GM12878 (cell line): Measurements from ENCODE around the gene PRPSAP1. TPM values are rescaled to one million over a fixed set of nuclear protein-coding genes. Genes with fewer than 3 reads are reported as not detected.
"Not testable (repeated sequence)": the region's sequence is repeated elsewhere in the genome, so short reads cannot be mapped to it uniquely, and the experiment has no call there.

Experiments
- ATAC-seq: fragments of 200-7000 bp; cut with Tn5 transposase; 3 replicates; pipeline ENCODE4 v1.9.1; 2020; ENCODE audit warnings: mild to moderate bottlenecking, moderate library complexity
- BruUV-seq: library from RNA; stranded (reverse); fragments of 400-500 nt; replicated peaks from 2 replicates; lab custom pipeline; 2021; lab: Mats Ljungman, UMichigan
- CTCF ChIA-PET: fragments of 300-600 bp; sonication (Branson Sonifier 250); formaldehyde crosslinking; extraction: SDS; loops from one replicate; lab custom pipeline; 2021; ENCODE audit warnings: inconsistent platforms; lab: Yijun Ruan, JAX
- POLR2A ChIA-PET: fragments of 350-600 bp; formaldehyde crosslinking; extraction: SDS; loops from one replicate; lab custom pipeline; 2021; ENCODE audit warnings: inconsistent platforms; lab: Charles Lee
- RAD21 ChIA-PET: fragments of 300-600 bp; sonication (Branson Sonifier 250); formaldehyde crosslinking; loops from one replicate; lab custom pipeline; 2023; ENCODE audit warnings: antibody characterized with exemption; ENCODE audit not compliant: unreplicated experiment; lab: Charles Lee
- SMC1A ChIA-PET: fragments of 300-600 bp; sonication (Branson Sonifier 250); formaldehyde crosslinking; loops from one replicate; lab custom pipeline; 2023; ENCODE audit not compliant: unreplicated experiment, uncharacterized antibody; lab: Charles Lee
- DNase-seq: peaks from one replicate; pipeline ENCODE4 v3.0.0-alpha.2; 2011; ENCODE audit warnings: low read depth, low spot score
- FAIRE-seq: peaks from 3 replicates; lab custom pipeline; 2011; peaks lifted over from hg19 to GRCh38; lab: Jason Lieb, UNC
- H2AFZ ChIP-seq: 2 replicates; pipeline ENCODE4 v1.6.0; 2011; ENCODE audit warnings: low read depth, low read length, control low read depth; ENCODE audit not compliant: control insufficient read depth
- H3K27ac ChIP-seq: 2 replicates; pipeline ENCODE4 v1.5.1; 2011; ENCODE audit warnings: control low read depth; ENCODE audit not compliant: control insufficient read depth, insufficient read depth
- H3K27me3 ChIP-seq, 2 experiments: replicated peaks in 1 of 2; 2 replicates each; pipeline versions ENCODE4 v1.6.0 to v1.6.1; 2011; ENCODE audit warnings: low read length in 1 of 2; ENCODE audit not compliant: control insufficient read depth in 2 of 2, insufficient read depth in 2 of 2
- H3K36me3 ChIP-seq, 2 experiments: 2 replicates each; pipeline ENCODE4 v1.5.1; 2011; ENCODE audit warnings: low read length in 1 of 2; ENCODE audit not compliant: control insufficient read depth in 2 of 2, insufficient read depth in 2 of 2
- H3K4me1 ChIP-seq: 2 replicates; pipeline ENCODE4 v1.6.1; 2011; ENCODE audit warnings: mild to moderate bottlenecking, low read length, moderate library complexity, mixed read lengths; ENCODE audit not compliant: control insufficient read depth, insufficient read depth
- H3K4me2 ChIP-seq: 2 replicates; pipeline ENCODE4 v1.6.0; 2011; ENCODE audit warnings: control low read depth; ENCODE audit not compliant: control insufficient read depth, insufficient read depth
- H3K4me3 ChIP-seq: fragments of 200-600 bp; sonication (generic); 2 replicates; pipeline ENCODE4 v1.5.1; 2016
- H3K79me2 ChIP-seq: 2 replicates; pipeline ENCODE4 v1.6.0; 2011; ENCODE audit warnings: low read length; ENCODE audit not compliant: control insufficient read depth, insufficient read depth
- H3K9ac ChIP-seq: 2 replicates; pipeline ENCODE4 v1.8.0; 2011; ENCODE audit warnings: low read length, control low read depth, mixed read lengths; ENCODE audit not compliant: control insufficient read depth, insufficient read depth
- H3K9me3 ChIP-seq: replicated peaks from 3 replicates; pipeline ENCODE4 v1.5.1; 2011; ENCODE audit warnings: mild to moderate bottlenecking, low read length; ENCODE audit not compliant: control insufficient read depth, insufficient read depth
- H4K20me1 ChIP-seq: 2 replicates; pipeline ENCODE4 v1.6.0; 2011; ENCODE audit not compliant: control insufficient read depth, insufficient read depth
- BCL3 ChIP-seq: IDR thresholded peaks from 2 replicates; pipeline ENCODE4 v1.6.1; 2011; ENCODE audit warnings: borderline replicate concordance, low read depth, mild to moderate bottlenecking, moderate library complexity, low read length; ENCODE audit not compliant: insufficient read depth, poor library complexity, severe bottlenecking
- CBX5 ChIP-seq: sonication (generic); IDR thresholded peaks from 2 replicates; pipeline ENCODE4 v1.6.1; 2016; ENCODE audit warnings: low read depth, moderate library complexity, mild to moderate bottlenecking, inconsistent platforms
- CHD2 ChIP-seq: IDR thresholded peaks from 2 replicates; pipeline ENCODE4 v1.6.1; 2011; ENCODE audit warnings: low read depth, low read length, improper control_type of control experiment, borderline replicate concordance
- CREM ChIP-seq: IDR thresholded peaks from 2 replicates; pipeline ENCODE4 v1.6.1; 2014; ENCODE audit warnings: antibody characterized with exemption, low read depth
- ELK1 ChIP-seq: IDR thresholded peaks from 2 replicates; pipeline ENCODE4 v1.6.1; 2012; ENCODE audit warnings: low read depth, low read length, improper control_type of control experiment
- ESRRA ChIP-seq: IDR thresholded peaks from 2 replicates; pipeline ENCODE4 v1.6.1; 2012; ENCODE audit warnings: mild to moderate bottlenecking, low read length, improper control_type of control experiment
- HDAC6 ChIP-seq: fragments of 200-600 bp; sonication (generic); IDR thresholded peaks from one replicate; pipeline ENCODE4 v1.8.0; 2017; ENCODE audit warnings: antibody characterized with exemption; ENCODE audit not compliant: unreplicated experiment
- IRF4 ChIP-seq: IDR thresholded peaks from 2 replicates; pipeline ENCODE4 v1.6.1; 2011; ENCODE audit warnings: low read depth, low read length
- PBX3 ChIP-seq: IDR thresholded peaks from 2 replicates; pipeline ENCODE4 v1.6.1; 2011; ENCODE audit warnings: mild to moderate bottlenecking, low read depth, low read length, moderate library complexity; ENCODE audit not compliant: insufficient replicate concordance
- POU2F2 ChIP-seq: IDR thresholded peaks from 3 replicates; pipeline ENCODE4 v1.6.1; 2011; ENCODE audit warnings: low read depth, mild to moderate bottlenecking, low read length, borderline replicate concordance
- RB1 ChIP-seq: fragments of 450-650 bp; formaldehyde crosslinking; IDR thresholded peaks from 2 replicates; pipeline ENCODE4 v1.6.1; 2017; ENCODE audit warnings: mild to moderate bottlenecking, borderline replicate concordance
- SMAD1 ChIP-seq: fragments of 450-650 bp; IDR thresholded peaks from 2 replicates; pipeline ENCODE4 v1.6.1; 2018; ENCODE audit warnings: mild to moderate bottlenecking, low read depth; ENCODE audit not compliant: partially characterized antibody
- SMAD5 ChIP-seq: IDR thresholded peaks from 2 replicates; pipeline ENCODE4 v1.6.1; 2016; ENCODE audit warnings: antibody characterized with exemption, low read depth
- SREBF2 ChIP-seq: IDR thresholded peaks from 2 replicates; pipeline ENCODE4 v1.6.1; 2012; ENCODE audit warnings: mild to moderate bottlenecking, low read length
- TCF7 ChIP-seq: IDR thresholded peaks from 2 replicates; pipeline ENCODE4 v1.6.1; 2014; ENCODE audit warnings: antibody characterized with exemption, borderline replicate concordance
- ZNF274 ChIP-seq: IDR thresholded peaks from one replicate; pipeline ENCODE4 v1.8.0; 2011; ENCODE audit not compliant: insufficient read length, insufficient read depth
- WGBS: methylation state at CpG from one replicate; pipeline ENCODE4 v1.1.6; 2016; ENCODE audit warnings: low lambda C conversion rate; ENCODE audit not compliant: insufficient replicate concordance, insufficient coverage; ENCODE audit errors: missing lambda C conversion rate; 5-methylcytosine and 5-hydroxymethylcytosine counted together
- in situ Hi-C: fragments of 300-500 bp; cut with MboI; formaldehyde crosslinking; loops from 9 replicates; pipeline ENCODE4 v1.14.3; 2018; ENCODE audit warnings: mixed read lengths
- intact Hi-C: fragments of 100-400 bp; cut with micrococcal nuclease; formaldehyde crosslinking; loops from one replicate; pipeline ENCODE4 v1.14.2; 2022; ENCODE audit not compliant: unreplicated experiment
- polyA plus RNA-seq, 11 experiments: library from polyadenylated mRNA; depleted of rRNA in 4 of 11; unstranded in 6 of 11; stranded (reverse) in 5 of 11; fragments of >200 nt; fragmentation: Nextera tagmentation in 4 of 11; fragmentation: Illumina TruSeq in 1 of 11; extraction: Ambion mirVana in 4 of 11; extraction: Trizol in 1 of 11; gene quantifications; 1 replicate in 1 of 11; 2 replicates in 10 of 11; pipeline versions ENCODE4 v1.2.1 to v1.2.3, GENCODE V29; 2011 to 2016; ENCODE audit warnings: inconsistent platforms in 2 of 11, missing spikeins in 2 of 11, low read depth in 1 of 11
- total RNA-seq, 4 experiments: library from RNA; depleted of rRNA in 3 of 4; stranded (reverse); fragments of >200 nt in 3 of 4; fragmentation: Illumina TruSeq in 1 of 4; extraction: Trizol in 1 of 4; gene quantifications; 2 replicates each; pipeline versions ENCODE4 v1.2.1 to v1.2.3, GENCODE V29; 2013 to 2021

The PRPSAP1 gene
- total and polyA plus RNA-seq, 10 of the 15 experiments (the other 5 are each of a cell fraction or from before 2014, with no cell fraction given): 15.8 to 84.2 (median 44.2) TPM

- H3K4me2 ChIP-seq: no peak overlapping the region
- intact Hi-C loops (no loop called here), in situ Hi-C loops (no loop called here)
- 99% methylated on average over 5 of the region's 5 CpGs for WGBS
- DNase-seq (no peak), ATAC-seq (no peak), FAIRE-seq (no peak)
- H4K20me1 ChIP-seq: no peaks in the 10 kb centered on the region
- no peak overlapping the region for H3K4me3 ChIP-seq
- H2AFZ ChIP-seq: no peak overlapping the region
- ChIA-PET POLR2A (no interaction called here), RAD21 (no interaction called here), SMC1A (no interaction called here), CTCF (no interaction called here)
- no peak overlapping the region for H3K9ac ChIP-seq
- peaks cover 7% of the 10 kb centered on the region for H3K79me2 ChIP-seq
- H3K27ac ChIP-seq: no peak overlapping the region
- H3K36me3 ChIP-seq: peaks cover 2 to 3% of the 10 kb centered on the region in 2 experiments; a peak in 3 of 4 replicates
- H3K4me1 ChIP-seq: peaks cover 4% of the 10 kb centered on the region
- TF ChIP-seq HDAC6 (no peak), TCF7 (no peak), PBX3 (no peak), IRF4 (no peak), POU2F2 (no peak), ELK1 (no peak), ESRRA (no peak), BCL3 (no peak), CREM (no peak), CHD2 (no peak), CBX5 (no peak), SREBF2 (no peak), ZNF274 (no peak), SMAD5 (no peak), SMAD1 (no peak), RB1 (no peak)
- H3K27me3 ChIP-seq: no peaks in the 10 kb centered on the region
- BruUV-seq: no TSS peak
- H3K9me3 ChIP-seq: no peaks in the 10 kb centered on the region
These were observed 3.3 kb downstream of the PRPSAP1 start for GRCh38 chr17:76350463-76350862.

GRCh38 chr17:76346936-76347335 is 6.8 kb downstream of the PRPSAP1 start:
- 97% methylated on average over 11 of the region's 11 CpGs for WGBS
- RAD21 ChIA-PET, BruUV-seq, H3K27me3 ChIP-seq, H3K9ac ChIP-seq, SMC1A ChIA-PET, H3K4me1 ChIP-seq, POLR2A ChIA-PET, H3K4me3 ChIP-seq, H4K20me1 ChIP-seq, FAIRE-seq, H3K9me3 ChIP-seq, in situ Hi-C loops, intact Hi-C loops, CTCF ChIA-PET, H3K4me2 ChIP-seq, ATAC-seq, H3K79me2 ChIP-seq, H3K27ac ChIP-seq, H2AFZ ChIP-seq, H3K36me3 ChIP-seq, DNase-seq: not testable (repeated sequence)
